HFF-Myc (cell line): ENCODE results near the gene F2R.

Experiments used
- DNase-seq: peaks from one replicate; pipeline ENCODE4 v3.0.0-alpha.2; 2011; ENCODE audit warnings: low read depth; ENCODE audit errors: extremely low read depth
- H3K4me3 ChIP-seq: replicated peaks from 2 replicates; pipeline ENCODE4 v1.5.1; 2011; ENCODE audit warnings: low read depth, mild to moderate bottlenecking, control low read depth, low read length
- TF ChIP-seq, protein P1 (sequence below): IDR thresholded peaks from 2 replicates; pipeline ENCODE4 v1.5.1; 2012; ENCODE audit warnings: mild to moderate bottlenecking, low read depth, low read length, control low read depth; ENCODE audit errors: missing control alignments

The F2R gene

DNA sequence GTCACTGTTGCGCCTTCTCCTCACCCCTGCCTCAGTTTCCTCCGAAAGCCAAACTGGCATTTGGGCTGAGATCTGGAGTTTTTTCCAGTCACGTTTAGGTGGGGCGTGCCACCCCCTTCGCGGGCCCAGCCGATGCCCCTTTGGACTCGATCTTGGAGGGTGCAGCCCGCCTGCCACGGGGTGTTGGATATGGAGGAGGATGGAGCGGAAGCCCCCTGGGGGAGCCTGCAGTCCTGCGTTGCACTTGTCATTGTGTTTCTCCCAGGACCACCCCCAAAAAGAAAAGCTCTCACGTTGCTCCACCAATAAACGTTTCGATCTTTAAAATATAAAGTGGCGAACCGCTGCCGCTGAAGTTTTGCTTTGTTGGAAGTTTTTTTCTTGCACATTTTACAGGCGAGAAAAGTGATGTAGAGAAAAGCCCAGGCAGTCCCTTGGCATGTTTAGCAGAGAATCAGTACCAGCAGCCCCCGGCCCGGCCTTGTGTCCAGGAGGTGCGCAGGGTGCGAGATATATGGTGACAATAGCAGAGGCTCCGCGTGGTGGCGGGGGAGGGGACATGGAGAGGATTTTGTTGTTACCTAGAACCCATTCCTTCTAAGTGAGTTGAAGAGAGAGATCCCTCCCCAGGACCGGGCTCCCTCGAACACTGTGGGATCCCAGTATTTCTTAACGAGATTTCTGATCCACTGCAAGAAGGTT, 681 bp downstream of the F2R start:
- DNase-seq = no peak
- peak overlapping the region; percentile 98 for H3K4me3 ChIP-seq
- TF ChIP-seq, protein P1, sequence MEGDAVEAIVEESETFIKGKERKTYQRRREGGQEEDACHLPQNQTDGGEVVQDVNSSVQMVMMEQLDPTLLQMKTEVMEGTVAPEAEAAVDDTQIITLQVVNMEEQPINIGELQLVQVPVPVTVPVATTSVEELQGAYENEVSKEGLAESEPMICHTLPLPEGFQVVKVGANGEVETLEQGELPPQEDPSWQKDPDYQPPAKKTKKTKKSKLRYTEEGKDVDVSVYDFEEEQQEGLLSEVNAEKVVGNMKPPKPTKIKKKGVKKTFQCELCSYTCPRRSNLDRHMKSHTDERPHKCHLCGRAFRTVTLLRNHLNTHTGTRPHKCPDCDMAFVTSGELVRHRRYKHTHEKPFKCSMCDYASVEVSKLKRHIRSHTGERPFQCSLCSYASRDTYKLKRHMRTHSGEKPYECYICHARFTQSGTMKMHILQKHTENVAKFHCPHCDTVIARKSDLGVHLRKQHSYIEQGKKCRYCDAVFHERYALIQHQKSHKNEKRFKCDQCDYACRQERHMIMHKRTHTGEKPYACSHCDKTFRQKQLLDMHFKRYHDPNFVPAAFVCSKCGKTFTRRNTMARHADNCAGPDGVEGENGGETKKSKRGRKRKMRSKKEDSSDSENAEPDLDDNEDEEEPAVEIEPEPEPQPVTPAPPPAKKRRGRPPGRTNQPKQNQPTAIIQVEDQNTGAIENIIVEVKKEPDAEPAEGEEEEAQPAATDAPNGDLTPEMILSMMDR = no peak

DNA sequence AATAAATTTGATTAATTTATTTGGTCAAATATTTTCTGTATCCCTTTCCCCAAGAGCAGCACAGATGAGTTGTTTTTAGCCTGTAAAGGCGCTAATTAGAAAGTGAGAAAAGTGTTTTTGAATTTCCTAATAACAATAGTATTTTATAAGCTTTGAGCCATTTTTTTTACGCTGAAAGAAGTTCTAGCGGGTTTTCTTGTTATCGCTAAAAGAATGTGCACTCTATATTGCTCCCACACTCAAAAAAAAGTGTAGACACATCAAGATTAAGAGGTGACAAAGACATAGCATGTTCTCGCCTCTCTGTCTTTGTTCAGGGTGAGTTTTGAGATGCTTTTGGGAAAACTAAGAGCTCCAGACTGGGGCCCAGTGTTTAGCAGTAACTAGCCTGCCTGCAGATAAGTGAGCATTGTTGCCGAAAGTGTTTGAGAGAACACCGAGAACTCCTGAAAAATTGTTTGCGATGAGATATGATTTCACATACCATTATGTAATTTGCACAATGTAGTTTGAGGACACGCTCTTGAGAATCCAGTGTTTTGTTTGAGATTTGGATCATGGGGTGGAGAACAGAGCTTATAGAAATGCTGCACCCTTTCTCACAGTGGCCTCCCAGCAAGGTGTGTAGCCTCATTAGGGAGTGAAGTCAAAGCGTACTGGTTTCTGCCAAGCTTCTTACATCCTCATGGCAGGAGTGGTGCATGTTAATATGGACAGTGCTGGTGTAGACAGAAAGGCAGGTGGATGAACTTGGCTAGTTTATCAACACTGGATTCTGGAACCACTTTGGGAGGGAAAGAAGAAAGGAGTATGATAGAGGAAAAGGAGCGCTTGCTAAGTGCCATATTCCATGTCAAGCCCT, 1.5 kb downstream of the F2R start:
- peak overlapping the region; percentile 98 for H3K4me3 ChIP-seq
- TF ChIP-seq, protein P1 = no peak
- DNase-seq = no peak

DNA sequence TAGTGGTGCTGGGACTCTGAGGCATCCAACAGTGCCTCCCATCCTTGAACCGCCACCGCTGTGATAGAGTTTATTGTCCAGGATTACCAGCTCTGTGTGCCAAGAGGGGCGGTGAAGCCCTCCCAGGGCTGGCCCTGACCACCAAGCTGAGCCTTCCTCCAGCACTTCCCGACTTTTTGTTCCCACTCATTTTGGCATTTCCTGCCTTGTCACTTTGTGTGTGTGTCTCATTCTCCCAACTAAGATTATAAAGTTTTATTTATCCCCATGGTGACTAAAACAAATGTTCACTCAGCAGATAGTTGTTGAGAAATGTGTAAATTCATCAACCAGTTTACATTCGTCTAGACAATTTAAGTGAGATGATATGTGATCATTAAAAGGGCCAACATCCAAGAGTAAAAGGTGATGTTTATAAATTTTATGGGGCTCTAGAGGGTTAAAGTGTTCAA, 2.5 kb downstream of the F2R start:
- peak overlapping the region; percentile 98 for H3K4me3 ChIP-seq
- DNase-seq = no peak
- TF ChIP-seq, protein P1 = no peak

DNA sequence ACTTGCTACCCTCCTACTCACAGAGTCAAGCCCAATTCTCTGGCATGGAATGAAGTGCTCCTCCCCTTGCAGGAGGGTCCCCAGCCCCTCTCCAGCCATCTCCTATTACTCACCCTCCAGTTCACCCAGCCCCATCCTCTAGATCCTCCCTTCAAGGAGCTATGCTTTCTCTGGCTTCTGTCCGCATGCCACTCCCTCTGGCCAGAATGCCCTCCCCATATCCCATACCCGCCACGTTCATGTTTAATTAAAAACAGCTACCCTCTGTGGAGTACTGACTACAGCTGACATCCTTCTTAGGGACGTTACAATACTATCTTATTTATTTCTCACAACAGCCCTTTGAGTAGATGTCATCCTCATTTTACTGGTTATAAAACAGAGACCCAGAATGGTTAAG, 3.0 kb downstream of the F2R start:
- TF ChIP-seq, protein P1 = no peak
- DNase-seq = no peak
- H3K4me3 ChIP-seq = peak overlapping the region; percentile 98; the same call in 1 of the 2 replicates

DNA sequence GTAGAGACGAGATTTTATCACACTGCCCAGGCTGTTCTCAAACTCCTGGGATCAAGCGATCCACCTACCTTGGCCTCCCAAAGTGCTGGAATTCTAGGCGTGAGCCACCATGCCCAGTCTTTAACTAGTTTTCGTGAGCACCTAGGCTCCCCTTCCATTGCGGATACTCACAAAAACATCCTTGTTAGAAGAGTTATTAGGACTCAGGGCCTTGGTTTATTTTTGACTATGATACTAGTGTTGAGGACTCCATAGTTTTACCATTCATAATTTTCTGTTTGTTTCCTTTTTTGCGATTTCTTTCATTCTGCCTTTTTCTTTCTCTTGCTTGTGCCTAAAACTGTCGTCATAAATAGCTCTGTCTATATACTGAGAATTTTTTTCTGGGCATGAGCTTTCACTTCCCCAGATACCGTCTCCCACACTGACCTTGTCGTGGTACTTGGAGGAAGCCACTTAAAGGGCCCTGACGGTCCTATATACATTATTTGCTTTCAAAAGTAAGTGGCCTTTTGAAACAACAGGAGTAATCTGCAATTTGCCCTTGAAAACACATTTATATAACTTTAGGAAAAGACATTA, 5.2 kb downstream of the F2R start:
- DNase-seq = no peak
- TF ChIP-seq, protein P1 = no peak

DNA sequence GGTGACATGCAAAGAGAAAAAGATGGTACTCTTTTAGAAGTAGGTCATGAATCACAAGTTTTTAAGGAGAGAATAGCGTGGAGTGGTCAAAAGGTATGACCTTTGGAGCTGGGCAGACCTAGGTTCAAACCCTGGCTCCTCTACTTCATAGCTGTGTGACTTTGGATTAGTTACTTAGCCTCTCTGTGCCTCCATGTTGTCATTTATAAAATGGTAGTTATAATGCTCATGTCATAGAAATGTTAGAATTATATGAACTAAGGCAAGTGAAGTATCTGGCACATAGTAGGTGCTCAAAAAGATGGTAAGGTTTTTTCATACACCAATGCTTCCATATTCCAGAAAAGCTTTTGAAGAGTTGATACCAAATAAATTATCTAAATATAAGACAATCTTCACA, 7.3 kb downstream of the F2R start:
- DNase-seq = no peak
- no peak overlapping the region for H3K4me3 ChIP-seq
- TF ChIP-seq, protein P1 = no peak

More for the DNA sequence above, 5.2 kb downstream of the F2R start:
- no peak overlapping the region for H3K4me3 ChIP-seq
